Measurements from ENCODE around the gene NUDT11.
"Not testable (repeated sequence)": the region's sequence is repeated elsewhere in the genome, so short reads cannot be mapped to it uniquely, and the experiment has no call there.

Gene NUDT11

DNA sequence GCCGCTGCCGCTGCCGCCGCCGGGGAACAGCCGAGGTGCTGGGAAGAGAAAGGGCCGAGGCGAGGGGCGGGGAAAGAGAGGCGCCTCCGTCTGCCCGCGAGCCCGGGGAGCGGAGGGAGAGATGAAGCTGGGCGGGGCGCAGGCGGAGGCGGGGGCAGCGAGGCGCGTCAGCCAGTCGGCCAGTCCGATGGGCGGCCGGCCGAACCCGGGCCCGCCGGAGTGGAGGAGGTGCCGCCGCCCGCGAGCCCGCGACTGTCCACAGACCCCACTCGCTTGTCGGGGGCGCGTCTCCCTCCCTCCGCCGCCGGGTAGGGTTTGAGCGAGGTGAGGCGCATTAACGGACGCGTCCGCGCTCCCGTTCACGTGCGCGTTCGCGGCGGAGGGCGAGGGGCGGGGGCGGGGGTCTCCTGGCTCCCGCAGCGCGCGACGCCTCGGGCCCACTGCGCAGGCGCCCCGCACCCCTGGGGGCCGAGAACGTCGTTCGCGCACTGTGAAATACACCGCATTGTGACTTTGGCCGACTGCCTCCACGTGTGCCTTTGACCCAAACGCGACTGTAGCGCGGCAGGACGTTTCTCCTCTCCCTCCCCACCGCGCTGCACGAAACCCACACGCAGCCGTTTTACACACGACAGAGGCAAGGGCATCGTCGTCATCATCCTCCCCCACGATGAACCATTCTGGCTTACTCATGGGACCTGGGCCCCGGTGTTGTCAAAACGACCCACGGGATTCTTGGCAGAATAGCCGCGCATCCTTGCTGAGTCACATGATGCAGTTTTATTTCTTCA, at the start of gene NUDT11:
TSS of gene NUDT11 (minus strand) at position 92 of the 791 bp plus-strand sequence. CDS start 148 bp downstream, outside the sequence.
- DNase-seq = peak in 1 of 2 donors; percentile 0

DNA sequence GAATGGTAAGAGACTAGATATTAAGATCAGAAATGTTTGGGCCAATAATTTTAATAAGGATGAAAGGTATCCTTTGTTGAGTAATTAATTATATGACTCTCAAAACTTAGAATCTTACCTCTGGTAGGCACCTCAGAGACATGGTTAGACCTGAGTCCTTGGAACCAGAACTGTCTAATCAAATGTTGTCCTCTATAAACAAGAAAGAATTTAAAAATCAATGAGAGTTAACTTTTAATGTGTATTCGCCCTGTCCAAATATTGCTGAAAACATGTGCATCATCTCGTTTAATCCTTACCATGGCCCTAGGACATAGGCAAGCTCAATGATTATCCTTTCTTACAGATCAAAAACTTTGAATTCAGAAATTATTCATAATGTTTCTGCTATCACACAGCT, 24.0 kb upstream of the NUDT11 start:
- DNase-seq = no peak

DNA sequence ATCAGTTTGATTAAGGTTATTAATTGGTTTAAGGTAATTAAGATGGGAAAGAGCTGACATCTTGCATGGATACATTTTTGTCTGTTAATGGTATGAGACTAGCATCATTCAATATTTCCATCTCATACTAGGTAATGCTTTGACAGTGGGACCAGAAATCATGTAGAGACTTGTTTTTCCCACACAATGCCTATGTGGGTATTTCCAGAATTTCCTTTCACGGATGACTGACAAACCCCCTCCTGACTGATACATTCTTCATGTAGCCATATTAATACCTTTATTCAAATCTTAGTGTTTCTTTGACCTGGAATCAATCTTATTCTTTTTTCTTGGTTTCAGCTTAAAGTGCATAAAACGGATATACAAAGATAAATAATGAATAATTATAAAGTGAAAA, 22.7 kb upstream of the NUDT11 start:
- DNase-seq = not testable (repeated sequence)

DNA sequence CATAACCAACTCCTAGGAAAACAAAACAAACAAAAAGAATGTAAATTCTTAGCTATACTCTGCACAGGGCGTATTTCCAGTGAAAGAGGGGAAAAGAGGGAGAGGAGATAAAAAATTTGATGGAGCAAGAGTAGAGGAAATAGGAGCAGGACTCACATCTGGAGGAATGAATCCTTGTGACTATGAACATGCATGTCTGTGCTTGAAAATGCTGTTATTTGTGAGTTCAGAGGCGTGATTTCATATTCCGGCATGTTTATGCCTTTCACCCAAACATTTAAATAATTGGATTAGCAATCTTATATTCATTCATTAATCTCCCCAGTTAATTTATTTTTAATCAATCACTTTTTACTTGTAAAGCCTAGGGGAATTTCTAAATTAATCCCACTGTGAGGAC, 11.2 kb upstream of the NUDT11 start:
- DNase-seq = no peak

DNA sequence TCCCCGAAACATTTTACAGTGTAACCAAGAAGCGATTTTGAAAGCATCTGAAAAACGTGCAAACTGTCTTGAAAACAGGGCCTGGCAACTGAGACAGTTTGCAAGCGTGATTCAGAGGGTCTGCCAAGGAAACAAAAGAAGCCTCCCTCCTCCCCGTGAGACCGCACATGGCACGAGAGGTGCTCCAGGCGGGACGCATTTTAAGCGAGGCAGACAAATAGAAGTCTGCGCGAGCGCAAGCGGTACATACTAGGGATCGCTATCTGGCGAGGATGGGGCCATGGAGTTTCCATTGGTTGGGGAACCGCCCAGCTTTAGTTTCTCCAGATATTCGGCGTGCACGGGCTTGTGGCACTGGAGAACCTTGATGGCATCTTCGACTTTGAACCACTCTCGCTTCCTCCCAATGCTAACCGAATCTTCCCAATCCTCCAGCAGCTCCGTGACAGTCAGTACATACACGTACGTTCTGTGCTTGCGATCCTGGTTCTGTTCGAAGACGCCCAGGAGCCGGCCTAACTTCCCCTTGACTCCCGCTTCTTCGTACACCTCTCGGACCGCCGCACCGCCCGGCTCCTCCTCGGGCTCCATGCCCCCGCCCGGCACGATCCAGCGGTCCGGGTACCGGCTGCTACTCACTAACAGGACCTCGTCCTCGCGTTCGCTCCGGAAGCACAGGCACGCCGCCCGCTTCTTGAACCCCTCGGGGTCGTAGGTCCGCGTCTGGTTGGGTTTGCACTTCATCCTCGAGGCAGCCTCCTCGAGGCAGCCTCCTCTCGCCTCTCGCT, 497 bp downstream of the NUDT11 start:
- not testable (repeated sequence) for DNase-seq

DNA sequence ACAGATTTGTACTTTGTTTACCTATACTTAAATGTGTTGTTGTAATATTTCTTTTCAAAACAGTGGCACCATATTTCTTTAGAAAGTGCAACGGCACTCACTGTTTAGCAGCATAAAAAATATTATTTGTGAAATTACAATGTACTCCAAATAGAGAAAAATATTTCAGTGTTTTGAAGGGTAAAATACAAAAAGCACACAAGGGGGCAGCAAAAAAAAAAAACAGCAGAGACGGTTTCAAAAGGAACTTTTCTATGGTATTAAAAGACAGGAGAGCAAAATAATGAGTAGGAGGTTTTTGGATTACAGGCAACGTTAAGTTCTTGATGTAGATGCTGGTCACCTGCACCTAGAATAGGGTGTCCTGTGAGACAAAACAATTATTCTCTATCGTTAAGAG, 2.0 kb downstream of the NUDT11 start:
- DNase-seq = no peak

DNA sequence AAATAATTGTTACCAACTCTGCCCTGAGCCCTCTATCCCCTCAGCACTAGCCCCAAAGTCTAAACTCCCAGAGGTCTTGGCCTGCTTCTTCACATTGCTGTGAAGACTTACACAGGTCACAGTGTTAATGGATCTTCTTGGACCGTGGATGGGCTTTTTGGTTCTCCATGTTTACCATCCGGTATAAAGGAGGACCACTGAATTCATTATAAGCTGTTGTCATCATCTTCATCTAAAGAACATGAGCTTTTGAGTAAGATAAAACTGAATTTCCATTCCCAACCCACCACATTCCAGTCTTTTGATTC, 8.5 kb downstream of the NUDT11 start:
- DNase-seq = no peak

DNA sequence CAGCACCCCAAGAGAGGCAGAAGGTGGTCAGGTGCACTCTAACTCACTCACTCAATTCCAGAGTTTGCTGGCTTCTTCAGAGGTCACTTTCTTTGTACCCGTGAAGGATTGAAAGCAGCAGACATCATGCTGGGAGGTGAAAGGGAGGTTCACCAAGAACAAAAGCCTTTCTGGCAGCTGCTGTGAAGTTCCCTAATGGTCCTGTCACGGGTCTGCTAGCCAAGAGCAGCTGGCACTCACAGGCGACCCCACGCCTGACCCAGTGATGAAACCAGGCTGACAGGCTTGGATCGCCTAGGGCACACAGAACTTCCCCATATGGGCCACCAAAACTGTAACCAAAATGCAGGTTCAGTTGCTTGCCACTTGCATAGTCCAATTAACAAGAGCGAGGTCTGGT, 11.8 kb downstream of the NUDT11 start:
- no peak for DNase-seq

DNA sequence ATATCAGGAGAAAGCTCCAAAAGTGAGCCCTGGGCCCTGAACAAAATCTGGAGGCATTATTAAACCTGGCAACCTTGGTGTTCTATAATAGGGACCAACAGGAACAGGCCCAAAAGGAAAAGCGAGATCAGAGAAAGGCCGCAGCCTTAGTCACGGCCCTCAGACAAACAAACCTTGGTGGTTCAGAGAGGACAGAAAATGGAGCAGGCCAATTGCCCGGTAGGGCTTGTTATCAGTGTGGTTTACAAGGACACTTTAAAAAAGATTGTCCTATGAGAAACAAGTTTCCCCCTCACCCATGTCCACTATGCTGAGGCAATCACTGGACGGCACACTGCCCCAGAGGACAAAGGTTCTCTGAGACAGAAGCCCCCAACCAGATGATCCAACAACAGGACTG, 14.0 kb downstream of the NUDT11 start:
- DNase-seq = not testable (repeated sequence)

DNA sequence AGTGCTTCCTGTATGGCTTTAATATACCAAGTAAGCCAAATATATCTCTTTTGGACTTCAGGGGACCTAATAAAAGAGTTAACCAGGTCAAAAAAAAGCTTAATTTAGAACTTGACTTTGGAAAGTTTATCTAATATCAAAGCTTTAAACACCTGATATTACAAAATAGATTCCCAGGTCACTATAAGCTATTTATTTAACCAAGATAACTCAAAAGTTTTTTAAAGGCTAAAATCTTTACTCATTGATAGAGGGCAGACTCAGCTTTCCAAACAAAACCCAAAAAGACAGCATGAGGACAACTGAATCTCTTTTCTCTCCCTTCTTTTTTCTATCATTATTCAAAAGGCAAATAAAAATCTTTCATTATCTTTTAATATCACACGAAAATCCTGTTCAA, 19.5 kb downstream of the NUDT11 start:
- DNase-seq = no peak

DNA sequence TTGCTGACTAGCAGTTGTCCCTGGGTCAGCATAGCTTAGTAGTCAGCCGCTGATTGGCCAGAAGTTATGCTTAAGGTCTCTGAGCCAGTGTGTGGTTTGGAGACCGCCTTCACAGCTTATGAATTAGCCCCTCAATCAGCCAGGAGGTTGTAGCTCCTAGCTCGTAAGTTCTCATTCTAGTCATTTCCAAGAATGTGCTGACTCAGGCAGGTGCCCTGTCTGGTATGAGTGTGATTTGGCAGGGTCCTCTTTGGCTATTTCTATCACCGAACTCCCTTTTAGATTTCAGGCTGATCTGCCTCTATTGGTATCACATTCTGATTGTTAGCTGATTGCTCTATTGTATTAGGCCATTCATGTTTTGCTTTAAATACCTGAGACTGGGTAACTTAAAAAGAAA, 33.1 kb downstream of the NUDT11 start:
- no peak for DNase-seq

DNA sequence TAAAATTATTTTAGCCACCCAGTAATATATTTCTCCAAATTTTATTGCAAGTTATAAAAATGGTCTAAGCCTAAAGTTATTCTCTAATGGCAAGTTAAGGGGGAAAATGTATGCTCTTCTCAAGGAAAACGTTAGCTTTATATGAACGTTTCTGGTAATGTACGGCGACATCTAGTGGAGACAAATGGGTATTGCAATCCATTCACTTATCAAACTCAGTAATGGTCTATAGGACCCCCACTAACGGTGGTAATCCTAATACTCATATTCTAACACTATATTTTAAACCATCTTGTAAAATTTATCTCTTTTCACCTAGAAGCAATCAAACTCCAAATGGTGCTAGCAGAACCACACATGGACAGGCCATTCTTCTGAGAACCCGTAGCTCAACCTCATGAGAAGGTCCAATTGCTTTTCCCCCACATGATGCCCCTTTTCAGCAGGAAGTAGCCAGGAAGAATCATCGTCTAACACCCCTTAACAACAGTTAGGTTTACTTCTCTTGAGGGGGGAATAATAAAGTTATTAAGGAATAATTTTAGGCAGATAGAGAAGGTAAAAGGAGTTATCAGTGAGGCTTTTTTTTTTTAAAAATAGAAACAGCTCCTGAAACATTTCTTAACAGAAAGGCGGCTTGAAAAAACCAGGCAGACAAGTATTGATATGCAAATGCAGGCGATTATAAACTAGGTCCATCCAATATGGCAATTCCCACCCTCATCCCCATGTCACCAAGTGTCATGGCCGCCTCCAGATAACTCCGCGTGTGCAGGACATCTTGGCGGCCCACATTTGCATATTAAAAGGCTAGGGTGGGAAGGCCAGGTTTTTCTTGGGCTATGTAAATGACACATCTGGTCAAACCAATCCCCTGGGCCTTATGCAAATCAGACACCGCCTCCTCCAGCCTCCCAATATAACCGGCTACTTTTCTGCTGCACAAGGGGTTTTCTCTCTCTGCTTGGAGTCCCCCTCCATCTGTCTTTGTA, 35.0 kb downstream of the NUDT11 start:
- peak in 1 of 2 donors; percentile 7 for DNase-seq

DNA sequence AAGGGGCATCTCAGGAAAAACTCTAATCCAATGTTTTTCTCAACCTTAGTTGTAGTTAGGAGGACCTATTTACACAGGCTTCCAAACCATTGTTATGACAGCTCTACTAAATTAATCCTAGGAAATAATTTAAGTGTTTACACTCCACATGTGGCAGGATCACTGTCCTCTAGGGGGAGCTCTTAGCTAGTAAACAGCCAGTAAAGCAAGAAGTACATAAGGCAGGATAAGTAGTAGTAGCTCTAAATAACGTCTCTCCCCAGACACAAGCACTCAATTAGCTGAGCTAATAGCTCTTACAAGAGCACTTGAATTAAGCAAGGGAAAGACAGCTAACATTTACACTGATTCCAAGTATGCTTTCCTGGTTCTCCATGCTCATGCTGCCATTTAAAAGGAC, 37.3 kb downstream of the NUDT11 start:
- no peak for DNase-seq

DNA sequence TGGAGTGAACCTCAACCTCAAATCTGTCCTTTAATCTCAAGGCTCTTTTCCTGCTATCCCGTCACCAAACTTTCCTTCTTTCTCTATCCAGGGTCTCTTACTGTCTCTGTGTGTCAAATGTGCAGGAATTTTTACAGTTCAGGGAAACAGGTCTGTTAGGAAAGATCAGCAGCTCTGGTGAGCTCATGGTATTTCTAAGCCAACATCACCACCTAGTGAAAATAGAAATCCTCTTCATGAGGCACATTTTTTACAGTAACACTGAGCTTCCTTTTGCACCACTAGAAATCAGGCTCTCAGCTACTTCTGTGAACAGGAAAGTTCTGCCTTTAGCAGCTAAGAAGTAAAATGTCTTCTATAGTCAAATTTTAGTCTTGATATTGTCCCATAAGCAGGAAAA, 39.6 kb downstream of the NUDT11 start:
- no peak for DNase-seq

DNA sequence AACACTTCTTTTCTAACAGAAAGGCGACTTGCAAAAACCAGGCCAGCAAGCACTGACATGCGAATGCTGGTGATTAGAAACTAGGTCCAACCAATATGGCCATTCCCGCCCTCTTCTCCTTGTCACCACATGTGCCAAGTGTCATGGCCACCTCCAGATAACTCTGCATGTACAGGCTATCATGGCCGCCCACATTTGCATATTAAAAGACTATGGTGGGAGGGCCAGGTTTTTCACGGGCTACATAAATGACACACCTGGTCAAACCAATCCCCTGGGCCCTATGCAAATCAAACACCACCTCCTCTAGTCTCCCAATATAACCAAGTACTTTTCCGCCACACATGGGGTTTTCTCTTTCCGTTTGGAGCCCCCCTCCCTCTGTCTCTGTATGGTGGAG, 40.1 kb downstream of the NUDT11 start:
- no peak for DNase-seq

DNA sequence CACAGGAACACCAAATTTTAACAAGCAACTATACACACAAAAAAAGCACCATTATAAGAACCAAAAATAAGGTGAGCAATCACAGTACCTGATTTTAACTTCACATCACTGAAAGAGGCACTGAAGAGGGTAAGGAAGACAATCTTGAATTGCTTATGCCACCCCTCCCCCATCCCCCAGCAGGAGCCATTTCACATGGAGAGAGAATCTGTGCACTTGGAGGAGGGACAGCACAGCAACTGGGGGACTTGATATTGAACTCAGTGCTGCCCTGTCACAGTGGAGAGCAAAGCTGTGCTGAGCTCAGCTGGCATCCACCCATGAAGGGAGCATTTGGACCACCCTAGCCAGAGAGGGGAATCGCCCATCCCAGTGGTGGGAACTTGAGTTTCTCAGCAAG, 56.0 kb downstream of the NUDT11 start:
- no peak for DNase-seq

Data from bone marrow (tissue), 2 donors.